Ishikawa (cell line): ENCODE results near the gene MAD1L1.

Experiments used
- CEBPB ChIP-seq: IDR thresholded peaks from 2 replicates; pipeline ENCODE4 v1.6.1; 2012
- CREB1 ChIP-seq: IDR thresholded peaks from 2 replicates; pipeline ENCODE4 v1.6.1; 2012; ENCODE audit warnings: low read depth

DNA sequence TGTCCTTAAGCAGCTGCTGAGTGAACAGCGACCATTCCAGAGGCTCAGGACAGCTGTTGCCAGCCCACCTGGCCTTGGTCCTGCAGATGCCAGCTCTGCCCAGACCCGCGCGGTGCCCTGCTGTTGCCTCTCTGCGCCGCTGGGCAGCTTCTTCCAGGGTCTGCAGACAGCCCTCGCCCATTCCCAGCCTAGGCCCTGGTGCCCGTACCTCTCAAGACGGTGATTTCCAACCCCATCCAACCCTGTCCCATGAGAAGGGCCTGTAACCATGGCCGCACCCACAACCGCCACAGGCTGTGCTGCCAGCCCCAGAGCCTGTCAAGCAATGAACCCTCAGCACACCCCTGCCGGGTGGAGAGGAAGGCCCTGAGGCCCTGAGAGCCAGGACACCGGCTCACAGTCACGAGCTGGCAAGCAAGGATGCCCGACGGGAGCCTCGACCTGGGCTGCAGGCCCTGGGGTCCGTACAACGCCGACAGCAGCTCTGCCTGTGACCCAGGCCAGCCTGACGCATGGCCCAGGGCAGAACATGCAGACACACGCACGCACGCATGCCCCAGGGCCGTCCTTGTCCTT, 231.9 kb downstream of the MAD1L1 start:
- TF ChIP-seq CEBPB: no peak
- TF ChIP-seq CREB1: no peak
